Hematopoietic multipotent progenitor cell treated with erythropoietin and hydrocortisone succinate and interleukin-3 and kit ligand, for 17 days (in vitro differentiated cells): Measurements from ENCODE around the gene PAXIP1.
"Not testable (repeated sequence)": the region's sequence is repeated elsewhere in the genome, so short reads cannot be mapped to it uniquely, and the experiment has no call there.

Source experiments
- DNase-seq: peaks from one replicate; pipeline ENCODE4 v3.0.0-alpha.2; 2015; ENCODE audit warnings: low spot score

PAXIP1 gene

DNA sequence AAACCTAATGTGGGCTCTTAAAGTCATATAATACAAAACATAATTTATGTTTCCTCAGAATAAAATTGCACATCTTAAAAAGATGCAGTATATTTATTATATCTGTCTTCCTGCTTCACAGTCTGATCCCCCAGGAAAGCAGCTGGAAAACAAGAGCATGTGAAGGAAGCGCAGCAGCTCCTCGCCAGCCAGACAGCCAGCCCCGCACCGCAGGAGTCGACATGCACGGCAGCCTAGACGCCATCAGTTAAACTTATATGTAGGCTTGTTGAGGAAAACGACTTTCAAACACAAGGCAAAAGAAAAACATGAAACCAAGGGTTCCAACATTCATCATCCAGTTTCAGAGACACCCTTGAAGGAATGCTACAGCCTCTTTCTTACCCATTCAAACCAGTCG lies 59.0 kb downstream of the PAXIP1 start:
- no peak for DNase-seq

DNA sequence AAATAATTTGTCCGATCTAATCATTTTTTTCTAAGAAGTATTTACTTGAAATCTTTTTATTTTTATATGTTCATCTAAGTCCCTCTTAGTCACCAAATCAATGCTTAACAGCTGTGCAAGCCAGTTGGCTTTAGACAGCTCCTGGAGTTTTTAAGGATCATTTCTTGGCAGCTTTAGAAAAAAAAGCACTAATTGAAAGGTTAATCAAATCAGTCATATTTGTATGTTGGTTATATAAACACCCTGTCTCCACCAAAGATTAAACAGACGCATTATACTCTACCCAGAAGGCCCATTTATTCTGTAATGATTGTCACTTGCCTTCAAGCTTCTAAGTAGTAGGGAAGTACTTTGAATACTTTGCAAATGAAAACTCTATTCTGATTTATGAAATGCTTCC lies 60.2 kb downstream of the PAXIP1 start:
- DNase-seq: no peak

DNA sequence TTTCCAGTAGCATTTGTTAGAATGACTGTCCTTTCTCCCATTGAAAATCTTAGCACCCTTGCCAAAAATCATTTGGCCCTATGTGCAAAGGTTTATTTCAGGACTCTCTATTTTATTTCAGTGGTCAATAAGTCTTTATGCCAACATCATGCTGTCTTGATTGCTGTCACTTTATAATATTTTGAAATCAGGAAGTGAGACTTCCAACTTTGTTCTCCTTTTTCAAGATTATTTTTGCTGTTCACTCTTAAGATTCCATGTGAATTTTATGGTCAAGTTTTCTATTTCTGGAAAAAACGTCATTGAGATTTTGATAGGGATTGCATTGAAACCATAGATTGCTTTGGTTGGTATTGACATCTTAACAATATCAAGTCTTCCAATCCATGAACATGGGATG lies 65.1 kb downstream of the PAXIP1 start:
- no peak for DNase-seq

DNA sequence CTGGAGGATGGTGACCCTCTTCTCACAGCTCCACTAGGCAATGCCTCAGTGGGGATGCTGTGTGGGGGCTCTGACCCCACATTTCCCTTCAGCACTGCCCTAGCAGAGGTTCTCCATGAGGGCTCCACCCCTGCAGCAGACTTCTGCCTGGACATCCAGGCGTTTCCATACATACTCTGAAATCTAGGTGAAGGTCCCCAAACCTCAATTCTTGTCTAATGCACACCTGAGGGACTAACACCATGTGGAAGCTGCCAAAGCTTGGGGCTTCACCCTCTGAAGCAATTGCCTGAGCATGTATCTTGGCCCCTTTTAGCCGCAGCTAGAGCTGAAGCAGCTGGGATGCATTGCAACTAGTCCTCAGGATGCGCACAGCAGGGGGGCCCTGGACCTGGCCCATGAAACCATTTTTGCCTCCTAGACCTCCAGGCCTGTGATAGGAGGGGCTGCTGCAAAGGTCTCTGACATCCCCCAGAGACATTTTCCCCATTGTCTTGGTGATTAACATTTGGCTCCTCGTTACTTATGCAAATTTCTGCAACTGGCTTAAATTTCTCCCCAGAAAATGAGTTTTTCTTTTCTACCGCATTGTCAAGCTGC lies 68.5 kb downstream of the PAXIP1 start:
- DNase-seq: not testable (repeated sequence)

DNA sequence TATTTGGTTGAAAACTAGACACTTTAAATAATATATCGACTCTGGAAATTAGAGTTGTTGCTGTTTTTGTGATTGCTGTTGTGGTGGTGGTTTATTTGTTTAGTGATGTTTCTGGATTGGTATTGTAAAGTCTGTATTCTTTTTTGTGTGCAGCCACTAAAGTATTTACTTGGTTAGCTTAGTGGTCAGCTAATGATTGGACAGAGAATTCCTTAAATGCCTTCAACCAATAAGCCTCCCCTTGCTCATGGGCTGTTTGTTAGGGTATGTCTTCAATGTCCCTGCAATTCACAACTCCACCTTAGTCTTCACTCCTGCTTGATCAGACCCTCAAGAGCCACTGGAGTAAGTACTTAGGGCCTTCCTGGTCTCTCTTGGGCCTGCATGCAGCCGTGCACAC lies 71.0 kb downstream of the PAXIP1 start:
- no peak for DNase-seq

DNA sequence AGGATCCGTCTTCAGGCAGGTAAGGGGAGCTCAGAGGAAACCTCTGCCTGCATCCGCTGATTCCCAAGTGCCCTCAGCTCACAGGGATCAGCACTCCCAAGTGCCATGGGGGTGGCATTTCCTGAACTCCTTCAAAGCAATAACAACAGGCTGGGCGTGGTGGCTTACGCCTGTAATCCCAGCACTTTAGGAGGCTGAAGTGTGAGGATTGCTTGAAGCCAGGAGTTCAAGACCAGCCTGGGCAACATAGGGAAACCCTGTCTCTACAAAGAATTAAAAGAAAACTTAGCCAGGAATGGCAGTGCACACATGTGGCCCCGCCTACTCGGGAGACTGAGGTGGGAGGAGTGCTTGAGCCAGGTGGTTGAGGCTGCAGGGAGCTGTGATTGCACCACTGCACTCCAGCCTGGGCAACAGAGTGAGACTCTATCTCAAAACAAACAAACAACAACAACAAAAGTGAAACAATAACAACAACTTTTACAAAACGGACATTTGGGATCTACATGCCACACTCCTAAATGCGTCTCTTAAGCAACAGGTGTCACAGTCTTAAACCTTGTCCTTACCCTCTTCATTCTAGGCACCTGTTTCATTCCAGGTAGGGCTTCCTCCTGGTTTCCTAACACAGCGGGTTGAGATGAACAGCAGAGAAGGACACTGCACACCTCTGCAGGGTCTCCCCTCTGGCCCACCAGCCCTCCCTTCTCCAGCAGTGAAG lies 73.8 kb downstream of the PAXIP1 start:
- DNase-seq: no peak

DNA sequence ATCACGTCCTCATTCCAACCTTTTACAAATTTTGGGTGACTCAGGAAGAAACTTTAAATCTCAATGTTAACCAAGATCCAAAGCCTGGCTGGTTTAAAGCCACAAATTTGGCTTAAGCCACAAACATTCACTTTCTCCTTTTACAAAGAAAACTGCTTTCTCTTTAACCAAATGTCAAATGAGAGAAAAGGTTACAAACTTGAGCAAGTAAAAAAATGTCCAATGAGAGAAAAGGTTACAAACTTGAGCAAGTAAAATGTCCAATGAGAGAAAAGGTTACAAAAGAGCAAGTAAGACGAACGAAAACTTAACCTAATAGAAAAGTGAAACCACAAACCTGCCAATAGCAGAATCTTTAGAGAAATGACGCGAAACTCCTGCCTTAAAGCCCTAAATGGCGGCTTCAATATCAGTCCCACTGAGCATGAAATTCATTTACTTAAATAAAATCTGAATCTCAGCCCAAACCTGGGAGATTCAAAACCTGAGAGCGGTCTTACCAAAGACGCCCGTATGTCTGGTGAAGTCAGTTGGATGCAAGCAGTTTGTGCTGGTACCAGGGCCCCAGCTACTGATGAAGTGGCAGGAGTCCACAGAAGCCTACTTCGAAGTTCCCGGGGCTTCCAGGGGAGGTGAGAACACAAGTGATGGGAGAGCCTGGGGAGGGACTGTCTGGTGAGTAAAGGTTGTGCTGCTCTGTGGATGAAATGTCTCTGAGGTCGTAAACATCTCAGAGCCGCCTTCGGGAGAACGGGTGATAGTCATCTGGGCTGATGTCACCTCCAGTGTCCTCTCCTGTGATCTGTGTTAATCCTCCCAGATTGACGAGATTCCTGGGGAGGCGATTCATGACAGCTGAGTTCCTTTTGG lies 74.6 kb downstream of the PAXIP1 start:
- peak; percentile 97 for DNase-seq

DNA sequence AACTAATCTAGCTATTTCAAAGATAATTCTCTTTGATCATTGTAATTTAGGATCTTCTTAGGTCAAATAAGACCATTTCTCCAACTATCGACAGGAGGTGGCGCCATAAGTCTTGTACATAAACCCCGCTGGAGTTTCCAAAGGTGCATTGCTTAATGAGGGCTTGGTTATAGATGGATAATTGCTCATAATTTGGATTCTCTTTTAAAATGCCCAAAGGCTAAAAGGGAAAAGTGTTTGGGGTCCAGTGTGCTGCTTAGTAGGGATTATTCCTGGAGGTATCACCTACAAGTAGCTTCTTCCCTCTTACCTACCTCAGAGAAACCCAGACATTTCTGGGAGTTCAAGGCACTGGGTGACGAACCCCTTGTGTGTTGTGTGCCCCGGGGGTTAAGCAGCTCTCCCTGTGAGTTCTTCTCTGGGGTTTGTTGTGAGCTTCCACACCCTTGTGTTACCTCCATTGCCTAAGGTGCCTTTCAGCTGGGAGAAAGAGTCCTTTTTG lies 75.2 kb downstream of the PAXIP1 start:
- peak; percentile 90 for DNase-seq

DNA sequence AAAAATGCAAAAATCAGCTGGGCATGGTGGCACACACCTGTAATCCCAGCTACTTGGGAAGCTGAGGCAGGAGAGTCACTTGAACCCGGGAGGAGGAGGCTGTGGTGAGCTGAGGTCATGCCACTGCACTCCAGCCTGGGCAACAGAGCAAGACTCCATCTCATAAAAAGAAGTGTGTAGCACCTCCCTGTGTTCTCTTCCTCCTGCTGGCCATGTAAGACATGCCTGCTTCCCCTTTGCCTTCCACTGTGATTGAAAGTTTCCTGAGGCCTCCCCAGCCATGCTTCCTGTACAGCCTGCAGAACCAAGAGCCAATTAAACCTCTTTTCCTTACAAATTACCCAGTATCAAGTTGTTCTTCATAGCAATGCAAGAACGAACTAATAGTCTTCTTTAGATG lies 80.5 kb downstream of the PAXIP1 start:
- DNase-seq: not testable (repeated sequence)

DNA sequence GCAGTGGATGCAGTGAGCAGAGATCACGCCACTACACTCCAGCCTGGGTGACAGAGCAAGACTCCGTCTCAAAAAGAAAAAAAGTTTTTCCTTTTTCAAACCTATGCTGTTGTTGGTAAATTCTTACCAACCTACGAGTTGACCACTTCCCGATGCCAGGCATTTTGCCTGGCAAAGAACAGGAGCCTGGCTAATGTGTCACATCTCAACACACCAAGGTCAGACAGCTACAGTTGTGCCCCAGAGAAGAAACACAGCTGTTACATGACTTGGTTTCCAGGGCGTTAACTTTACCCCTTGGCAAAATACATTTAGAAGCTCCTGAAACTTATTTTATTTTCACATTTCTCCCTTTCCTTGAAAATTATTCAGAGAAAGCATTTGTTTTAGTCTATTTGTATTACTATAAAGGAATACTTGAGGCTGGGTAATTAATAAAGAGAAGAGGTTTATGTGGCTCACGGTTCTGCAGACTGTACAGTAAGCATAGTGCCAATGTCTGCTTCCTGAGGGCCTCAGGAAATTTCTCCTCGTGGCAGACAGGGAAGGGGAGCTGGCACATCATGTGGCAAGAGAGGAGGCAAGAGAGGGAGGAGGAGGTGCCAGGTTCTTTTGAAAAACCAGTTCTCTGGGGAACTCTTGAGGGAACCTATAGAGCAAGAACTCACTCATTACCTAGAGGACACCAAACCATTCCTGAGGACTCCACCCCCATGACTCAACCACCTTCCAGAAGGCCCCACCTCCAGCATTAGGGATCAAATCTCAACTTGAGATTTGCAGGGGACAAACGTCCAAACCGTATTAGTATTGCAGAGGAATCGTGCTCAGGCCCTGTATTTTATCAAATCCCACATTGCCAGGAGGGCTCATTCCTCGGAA lies 83.3 kb downstream of the PAXIP1 start:
- no peak for DNase-seq

DNA sequence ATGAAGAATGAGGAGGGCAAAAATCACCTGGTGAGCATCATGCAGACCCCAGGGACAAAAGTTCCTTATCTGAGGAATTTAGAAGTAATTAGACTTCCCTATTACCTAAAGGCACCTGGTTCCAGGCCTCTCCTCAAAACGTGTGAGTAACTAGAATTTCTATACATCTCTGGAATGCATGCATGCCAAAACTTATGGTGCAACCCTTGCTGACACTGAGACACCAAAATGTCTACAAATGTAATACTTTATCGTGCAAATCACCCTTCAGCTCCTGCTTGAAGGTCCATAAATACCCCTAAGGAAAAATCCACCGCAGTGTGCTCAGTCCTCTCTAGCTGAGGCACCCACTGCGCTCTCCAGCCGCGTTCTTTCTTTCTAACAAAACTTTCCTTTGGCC lies 84.2 kb downstream of the PAXIP1 start:
- DNase-seq: no peak

DNA sequence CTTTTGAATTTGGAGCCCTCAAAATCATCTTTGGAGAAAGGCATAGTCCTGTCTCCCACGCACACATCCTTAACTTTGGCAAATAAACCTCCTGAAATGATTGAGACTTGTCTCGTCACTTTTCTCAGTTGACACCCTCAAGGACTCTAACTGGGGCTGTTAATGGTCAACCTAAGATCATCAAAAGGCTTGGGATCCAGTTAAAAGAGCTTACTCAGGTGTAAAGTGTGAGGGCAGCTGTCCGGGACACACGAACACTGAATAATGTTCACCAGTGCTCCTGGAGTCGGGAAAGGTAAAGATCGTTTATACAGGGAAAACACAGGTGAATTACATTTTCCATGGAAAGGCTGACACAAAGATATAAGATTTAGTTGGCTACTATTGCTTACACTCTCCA lies 84.7 kb downstream of the PAXIP1 start:
- no peak for DNase-seq

DNA sequence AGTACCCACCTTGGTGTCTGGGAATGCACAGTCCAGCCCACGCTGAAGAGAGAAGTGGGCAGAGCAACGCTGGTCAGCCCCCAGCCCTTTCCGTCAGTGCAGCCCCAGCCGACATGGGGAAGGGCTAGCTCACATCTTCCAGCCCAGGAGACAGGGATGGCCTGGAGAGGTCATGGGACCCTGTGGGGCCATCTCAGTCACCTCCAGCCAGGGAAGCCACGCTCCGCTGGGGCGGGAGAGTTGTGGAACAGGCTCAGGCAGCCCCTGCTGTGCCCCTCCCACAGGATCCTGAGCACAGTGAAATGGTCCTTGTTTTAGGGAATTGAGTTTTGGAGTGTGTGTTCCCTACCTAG lies 85.1 kb downstream of the PAXIP1 start:
- DNase-seq: no peak

DNA sequence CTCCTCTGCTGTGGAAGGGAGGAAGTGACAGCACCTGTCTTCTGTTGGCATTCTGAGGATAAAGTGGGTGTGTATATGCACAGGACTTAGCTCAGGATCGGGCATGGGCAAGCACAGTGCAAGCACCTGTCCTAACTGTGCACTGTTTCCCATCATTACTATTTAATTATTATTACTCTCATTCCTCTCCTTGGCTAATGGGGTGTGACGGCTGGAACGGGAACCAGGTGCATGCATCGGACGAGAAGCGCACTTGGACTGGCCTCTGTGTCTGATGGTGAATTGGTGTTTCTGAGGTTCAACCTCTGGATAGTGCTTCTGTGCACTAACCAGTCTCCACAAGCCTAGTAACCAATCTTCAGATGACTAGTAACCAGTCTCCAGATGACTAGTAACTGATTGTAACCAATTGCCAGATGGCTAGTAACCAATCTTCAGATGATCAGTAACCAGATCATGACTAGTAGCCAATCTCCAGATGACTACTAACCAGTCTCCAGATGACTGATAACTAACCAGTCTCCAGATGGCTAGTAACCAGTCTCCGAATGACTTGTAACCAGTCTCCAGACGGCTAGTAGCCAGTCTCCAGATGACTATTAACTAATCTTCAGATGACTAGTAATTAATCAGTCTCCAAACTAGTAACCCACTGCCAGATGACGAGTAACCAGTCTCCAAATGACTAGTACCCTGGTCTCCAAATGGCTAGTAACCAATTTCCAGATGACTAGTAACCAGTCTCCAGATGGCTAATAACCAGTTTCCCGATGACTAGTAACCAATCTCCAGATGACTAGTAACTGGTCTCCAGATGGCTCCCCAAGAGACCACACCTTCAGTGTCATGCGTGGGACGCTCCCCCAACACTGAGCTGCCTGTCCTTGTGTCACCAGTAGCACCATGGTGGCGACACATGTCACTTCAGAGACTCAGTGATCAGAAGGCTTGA lies 85.8 kb downstream of the PAXIP1 start:
- DNase-seq: no peak

DNA sequence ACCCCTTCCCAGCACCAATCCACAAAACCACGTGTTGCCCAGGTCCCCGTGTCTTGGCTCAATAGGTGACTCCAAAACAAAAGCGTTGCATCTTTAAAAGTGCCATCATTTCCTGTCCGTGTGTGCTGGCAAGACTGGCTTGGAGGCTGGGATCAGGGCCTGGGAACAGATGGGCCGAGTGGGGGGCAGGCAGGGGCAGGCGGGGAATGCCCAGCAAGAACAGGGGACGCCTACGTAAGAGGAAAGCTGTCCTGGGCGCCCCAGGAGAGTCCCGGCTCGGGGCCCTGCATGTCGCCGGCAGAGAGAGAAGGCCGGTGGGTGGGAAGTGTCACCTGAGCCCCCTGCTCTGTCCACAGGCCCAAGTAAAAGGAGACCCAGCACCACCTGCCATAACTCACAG lies 86.5 kb downstream of the PAXIP1 start:
- DNase-seq: no peak

DNA sequence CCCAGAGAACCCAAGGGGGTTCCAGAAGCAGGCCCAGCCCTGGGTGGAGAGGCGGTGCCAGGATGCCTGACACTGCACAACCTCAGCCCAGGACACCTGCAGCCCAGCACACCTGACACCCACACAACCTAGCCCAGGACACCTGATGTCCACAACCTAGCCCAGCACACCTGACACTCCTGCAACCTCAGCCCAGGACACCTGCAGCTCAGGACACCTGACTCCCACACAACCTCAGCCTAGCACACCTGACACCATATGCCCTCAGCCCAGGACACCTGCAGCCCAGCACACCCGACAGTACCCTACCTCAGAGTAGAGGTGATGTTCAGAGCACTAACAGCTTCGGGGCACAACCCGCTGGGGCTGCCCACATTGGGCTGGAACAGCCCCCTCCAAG lies 87.3 kb downstream of the PAXIP1 start:
- no peak for DNase-seq

DNA sequence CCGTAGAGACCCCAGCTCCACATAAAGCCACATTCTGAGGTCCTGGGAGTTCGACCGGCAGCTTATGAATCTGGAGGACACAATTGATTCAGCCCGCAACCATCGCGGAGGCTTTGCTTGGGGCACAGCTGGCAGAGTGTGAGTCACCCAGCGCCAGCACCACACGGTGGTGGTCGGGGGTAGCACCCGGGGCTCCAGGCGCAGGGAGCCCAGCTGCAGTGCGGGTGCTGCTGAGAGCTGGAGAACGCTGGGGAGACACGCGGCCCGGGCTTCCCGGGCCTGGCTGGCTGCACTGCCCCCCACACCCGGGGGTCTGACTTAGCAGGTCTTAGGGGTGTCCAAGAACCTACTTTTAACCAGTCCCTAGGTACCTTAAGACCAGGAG lies 87.9 kb downstream of the PAXIP1 start:
- no peak for DNase-seq

DNA sequence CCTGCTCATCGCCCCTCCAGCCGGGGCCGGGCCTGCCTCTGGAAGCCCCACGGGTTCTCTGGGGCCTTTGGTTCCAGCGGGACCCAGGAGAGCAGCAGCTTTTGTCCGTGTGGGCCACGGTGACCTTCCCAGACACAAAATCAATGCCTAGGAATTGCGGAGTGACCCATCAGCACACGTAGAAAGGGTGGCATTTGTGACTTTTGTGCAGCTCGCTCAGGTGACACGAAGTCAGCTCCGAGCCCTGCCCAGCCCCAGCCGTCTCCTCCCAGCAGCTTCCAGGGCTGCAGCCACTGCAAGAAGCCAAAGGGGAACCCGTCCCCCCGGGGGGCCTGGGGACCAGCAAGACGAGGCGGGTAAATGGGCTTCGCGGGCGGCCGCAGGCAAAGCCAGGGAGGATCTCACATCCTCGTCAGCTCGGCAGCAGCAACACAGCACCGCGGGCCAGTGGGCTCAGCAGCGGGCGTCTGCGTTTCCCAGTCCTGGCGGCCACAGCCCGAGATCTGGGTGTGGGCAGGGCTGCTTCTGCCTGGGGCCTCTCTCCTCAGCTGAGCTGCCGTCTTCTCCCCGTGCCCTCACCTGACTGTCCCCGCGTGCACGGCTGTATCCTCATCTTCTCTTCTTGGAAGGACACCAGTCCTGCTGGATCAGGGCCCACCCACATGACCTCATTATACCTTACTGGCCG lies 88.5 kb downstream of the PAXIP1 start:
- DNase-seq: no peak

DNA sequence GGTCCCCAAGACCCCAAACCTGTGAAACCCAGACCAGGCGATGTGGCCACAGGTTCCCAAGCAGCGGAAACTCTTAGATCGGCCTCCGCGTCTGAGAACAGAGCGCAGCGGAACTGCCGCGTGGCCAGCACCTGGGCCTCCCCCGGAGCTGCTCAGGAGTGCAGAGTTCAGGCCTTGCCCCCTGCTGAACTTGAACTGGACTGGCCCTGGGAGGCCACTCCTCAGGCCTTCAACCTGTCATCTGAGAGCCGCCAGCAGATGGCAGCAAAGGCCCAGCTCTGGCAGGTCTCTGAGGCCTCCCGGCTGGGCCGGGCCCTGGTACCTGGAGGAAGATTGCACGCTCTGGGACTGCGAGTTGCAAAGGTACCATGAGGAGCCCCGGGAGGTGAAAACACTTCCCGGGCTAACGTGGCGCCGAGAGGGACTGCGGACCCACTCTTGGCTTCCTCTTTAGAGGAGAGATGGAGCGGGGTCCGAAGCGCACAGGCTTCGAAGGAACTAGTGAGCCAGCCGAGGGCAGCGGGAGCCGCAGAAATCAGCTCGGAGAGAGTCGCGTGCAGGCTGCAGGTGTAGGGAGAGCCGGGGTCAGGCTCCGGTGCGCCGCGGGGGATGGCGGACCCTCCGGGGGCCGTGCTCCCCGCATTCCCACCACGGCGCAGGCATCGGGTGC lies 89.2 kb downstream of the PAXIP1 start:
- peak; percentile 75 for DNase-seq
